OCI-LY1 (cell line): ENCODE results near the gene EIPR1.

Experiments
- EZH2 ChIP-seq: fragments of 200-600 bp; sonication (generic), shearing (Covaris generic); IDR thresholded peaks from 2 replicates; pipeline ENCODE4 v1.8.0; 2017; ENCODE audit warnings: borderline replicate concordance, mixed run types, mild to moderate bottlenecking, antibody characterized with exemption, low read length, moderate library complexity, mixed read lengths
- TF ChIP-seq, protein P1 (sequence below): fragments of 200-600 bp; sonication (generic), shearing (Covaris generic); IDR thresholded peaks from 2 replicates; pipeline ENCODE4 v1.5.1; 2017; ENCODE audit warnings: mild to moderate bottlenecking, antibody characterized with exemption, low read length, moderate library complexity, mixed read lengths

DNA sequence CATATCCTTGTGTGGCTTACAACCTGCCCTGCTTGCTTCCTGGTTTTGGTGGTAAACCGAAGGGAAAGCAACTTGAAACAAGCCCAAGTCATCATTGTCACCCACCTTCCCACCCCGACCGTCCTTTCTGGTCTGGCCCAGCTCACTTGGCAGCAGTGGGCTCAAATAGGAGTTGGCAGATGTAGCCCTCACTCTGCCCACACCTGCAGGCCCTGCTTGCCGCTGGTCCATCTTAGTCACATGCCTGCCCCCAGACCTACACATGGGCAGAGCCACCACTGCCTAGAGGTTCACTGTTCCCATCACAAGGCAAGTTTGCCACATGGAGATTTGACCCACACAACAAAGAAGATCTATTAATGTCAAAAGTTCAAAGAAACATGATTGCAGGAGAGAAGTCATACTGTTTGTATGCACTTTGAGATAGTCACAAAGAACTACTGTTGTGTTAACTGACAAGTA is 9.3 kb downstream of the EIPR1 start:
- TF ChIP-seq, protein P1, sequence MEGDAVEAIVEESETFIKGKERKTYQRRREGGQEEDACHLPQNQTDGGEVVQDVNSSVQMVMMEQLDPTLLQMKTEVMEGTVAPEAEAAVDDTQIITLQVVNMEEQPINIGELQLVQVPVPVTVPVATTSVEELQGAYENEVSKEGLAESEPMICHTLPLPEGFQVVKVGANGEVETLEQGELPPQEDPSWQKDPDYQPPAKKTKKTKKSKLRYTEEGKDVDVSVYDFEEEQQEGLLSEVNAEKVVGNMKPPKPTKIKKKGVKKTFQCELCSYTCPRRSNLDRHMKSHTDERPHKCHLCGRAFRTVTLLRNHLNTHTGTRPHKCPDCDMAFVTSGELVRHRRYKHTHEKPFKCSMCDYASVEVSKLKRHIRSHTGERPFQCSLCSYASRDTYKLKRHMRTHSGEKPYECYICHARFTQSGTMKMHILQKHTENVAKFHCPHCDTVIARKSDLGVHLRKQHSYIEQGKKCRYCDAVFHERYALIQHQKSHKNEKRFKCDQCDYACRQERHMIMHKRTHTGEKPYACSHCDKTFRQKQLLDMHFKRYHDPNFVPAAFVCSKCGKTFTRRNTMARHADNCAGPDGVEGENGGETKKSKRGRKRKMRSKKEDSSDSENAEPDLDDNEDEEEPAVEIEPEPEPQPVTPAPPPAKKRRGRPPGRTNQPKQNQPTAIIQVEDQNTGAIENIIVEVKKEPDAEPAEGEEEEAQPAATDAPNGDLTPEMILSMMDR, result no peak
- TF ChIP-seq EZH2, result no peak
